WTC11 (cell line): ENCODE measurements around the gene KBTBD7.

Experiments used
- CTCF ChIP-seq: fragments of 200-600 bp; IDR thresholded peaks from 2 replicates; pipeline ENCODE4 v1.8.0; 2022; ENCODE audit warnings: antibody characterized with exemption
- RELA ChIP-seq: sonication (generic); formaldehyde crosslinking; IDR thresholded peaks from 2 replicates; pipeline ENCODE4 v1.8.1; 2022; ENCODE audit warnings: missing genetic modification reagents, mild to moderate bottlenecking, borderline replicate concordance

GRCh38 chr13:41162151-41162550 is 32.2 kb downstream of the KBTBD7 start:
- TF ChIP-seq CTCF (no peak), RELA (CRISPR knock-in tag) (no peak)
